ENCODE data around the gene MBTPS1. TPM values are rescaled to one million over a fixed set of nuclear protein-coding genes. Genes with fewer than 3 reads are reported as not detected.
"Not testable (repeated sequence)": the region's sequence is repeated elsewhere in the genome, so short reads cannot be mapped to it uniquely, and the experiment has no call there.

Gene MBTPS1
- total RNA-seq, 1 experiment from 2014 or later = 86.0 TPM

- no peak for DNase-seq (ENCODE audit: low spot score)
These were observed 20.5 kb upstream of the MBTPS1 start for GRCh38 chr16:84137287-84137686.

DNA sequence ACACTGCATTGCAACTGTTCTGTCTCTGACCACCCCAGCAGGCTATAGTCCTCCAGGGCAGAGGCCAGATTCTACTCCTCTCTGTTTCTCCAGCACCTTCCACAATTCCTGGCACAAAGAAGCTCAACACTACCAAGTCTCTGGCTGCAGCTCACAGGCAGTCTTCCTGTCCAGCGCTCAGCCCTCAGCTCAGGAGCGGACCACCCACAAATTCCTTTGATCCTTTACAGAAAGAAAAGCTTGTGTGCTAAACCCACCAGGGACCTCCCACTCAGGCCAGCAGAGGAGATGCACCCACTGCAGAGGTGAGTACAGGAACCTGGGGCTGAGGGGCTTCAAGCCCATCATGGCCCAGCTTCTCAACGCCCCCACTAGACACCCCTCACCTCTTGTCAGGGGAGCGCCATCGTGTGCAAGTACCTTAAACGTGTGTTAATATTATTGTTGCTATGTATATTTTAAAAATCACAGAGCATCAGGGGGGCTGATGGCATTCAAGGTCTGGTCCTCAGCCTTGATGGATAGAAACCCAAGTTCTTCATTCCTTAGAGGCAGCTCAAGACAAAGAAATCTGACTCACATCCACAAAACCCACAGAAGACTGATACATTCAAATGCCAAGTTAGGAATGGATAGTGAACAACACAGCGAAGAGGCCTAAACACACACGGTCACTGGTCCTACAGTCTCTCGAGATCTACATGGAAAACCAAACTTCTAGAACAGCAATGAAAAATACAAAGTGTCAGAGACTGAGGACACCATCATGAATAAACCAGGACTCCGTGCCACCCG lies 19.8 kb upstream of the MBTPS1 start:
- DNase-seq (ENCODE audit: low spot score) = no peak

GRCh38 chr16:84132527-84133285 lies 16.0 kb upstream of the MBTPS1 start:
- DNase-seq (ENCODE audit: low spot score) = no peak

DNA sequence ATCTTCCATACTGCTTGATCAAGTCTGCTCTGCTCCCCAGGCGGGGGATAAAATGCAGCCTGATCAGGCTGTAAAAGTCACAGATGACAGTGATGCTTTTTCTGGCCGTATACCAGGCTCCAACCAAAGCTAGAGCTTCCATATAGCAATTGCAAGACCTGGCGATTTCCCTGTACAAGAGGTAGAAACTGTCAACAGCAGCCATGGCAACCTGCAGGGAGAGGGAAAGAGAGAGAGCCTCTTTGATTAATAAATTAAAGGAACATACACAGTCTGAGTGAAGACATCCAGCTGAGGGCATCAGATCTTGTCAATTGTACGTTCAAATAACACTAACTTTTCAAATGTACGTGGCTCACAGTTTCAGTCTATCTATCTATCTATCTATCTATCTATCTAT lies 14.4 kb upstream of the MBTPS1 start:
- DNase-seq (ENCODE audit: low spot score) = no peak

- no peak for DNase-seq (ENCODE audit: low spot score)
These were observed 7.7 kb upstream of the MBTPS1 start for GRCh38 chr16:84124257-84125073.

DNA sequence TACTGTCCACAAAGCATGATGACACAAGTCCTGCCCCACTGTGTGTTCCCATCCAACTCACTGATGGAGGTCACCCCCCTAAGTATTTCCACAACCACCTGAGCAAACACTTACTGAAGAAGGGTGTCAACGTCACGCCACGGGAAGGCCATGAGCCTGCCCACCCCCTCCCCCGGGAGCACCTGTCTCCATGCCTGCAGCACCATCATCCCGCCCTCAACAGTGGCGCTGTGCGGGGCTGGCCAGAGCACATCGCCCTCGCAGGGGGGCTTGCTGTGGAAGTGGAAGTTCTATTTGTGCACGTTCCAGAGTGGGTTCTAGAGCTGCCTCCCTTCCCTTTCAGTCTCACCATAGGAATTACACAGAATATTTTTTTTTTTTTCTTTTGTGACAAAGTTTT lies 4.3 kb upstream of the MBTPS1 start:
- no peak for DNase-seq (ENCODE audit: low spot score)

GRCh38 chr16:84120023-84120422 lies 3.3 kb upstream of the MBTPS1 start:
- no peak for DNase-seq (ENCODE audit: low spot score)

DNA sequence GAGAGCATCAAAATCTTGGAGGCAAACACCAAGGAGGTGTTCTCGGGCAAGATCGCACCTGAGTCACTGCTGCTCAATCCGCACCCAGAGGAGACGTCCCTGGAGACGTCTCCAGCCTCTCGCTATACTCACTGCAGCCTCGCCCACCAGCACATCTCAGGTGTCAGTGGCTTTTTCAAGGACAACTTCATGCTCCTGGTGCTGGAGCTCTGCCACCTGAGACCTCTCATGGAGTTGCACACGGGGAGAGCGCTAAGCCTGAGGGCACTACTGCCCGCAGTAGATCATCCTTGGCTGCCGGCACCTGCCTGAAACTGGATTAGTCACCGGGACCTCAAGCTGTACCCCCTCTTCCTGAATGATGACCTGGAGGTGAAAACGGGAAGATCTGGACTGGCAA lies 2.6 kb upstream of the MBTPS1 start:
- DNase-seq (ENCODE audit: low spot score) = no peak

DNA sequence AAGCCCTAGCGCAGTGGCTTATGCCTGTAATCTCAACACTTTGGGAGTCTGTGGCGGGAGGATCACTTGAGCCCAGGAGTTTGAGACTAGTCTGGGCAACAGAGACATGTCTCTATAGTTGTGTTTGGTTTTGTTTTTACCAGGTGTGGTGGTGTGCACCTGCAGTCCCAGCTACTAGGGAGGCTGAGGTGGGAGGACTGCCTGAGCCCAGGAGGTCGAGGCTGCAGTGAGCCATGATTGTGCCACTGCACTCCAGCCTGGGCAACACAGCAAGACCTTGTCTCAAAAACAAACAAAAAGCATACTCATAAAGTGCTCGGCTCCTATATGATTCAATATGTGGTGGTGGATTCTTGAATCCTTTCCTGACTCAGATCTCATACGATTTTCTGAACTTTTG lies 1.6 kb upstream of the MBTPS1 start:
- DNase-seq (ENCODE audit: low spot score) = not testable (repeated sequence)

DNA sequence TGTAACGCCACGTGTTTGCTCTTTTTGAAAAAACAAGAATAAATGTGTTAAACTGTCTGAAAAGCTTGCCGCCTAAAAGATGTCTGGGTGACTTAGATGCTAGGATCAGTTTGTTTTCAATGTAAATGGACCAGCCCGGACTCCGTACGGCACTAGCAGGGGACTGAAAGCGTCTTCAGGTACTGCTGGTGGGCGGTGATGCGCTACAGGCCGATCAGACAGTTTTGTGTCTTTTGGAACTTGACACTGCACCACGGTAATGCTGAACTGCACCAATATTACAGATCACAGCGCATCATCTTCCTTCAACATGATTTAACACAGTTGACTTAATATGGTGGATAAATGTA lies 727 bp upstream of the MBTPS1 start:
- DNase-seq (ENCODE audit: low spot score) = no peak

GRCh38 chr16:84115919-84116719 lies 623 bp downstream of the MBTPS1 start:
- peak; percentile 28 for DNase-seq (ENCODE audit: low spot score)

DNA sequence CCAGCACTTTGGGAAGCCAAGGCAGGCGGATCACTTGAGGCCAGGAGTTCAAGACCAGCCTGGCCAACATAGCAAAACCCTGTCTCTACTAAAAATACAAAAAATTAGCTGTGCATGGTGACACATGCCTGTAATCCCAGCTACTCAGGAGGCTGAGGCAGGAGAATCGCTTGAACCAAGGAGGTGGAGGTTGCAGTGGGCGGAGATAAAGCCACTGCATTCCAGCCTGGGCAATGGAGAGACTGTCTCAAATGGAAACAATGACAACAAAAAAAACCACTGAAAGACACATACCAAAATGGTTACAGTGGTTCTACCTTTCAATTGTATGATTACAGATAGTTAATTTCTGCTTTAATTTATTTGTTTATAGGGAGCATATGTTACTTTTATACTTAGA lies 4.8 kb downstream of the MBTPS1 start:
- not testable (repeated sequence) for DNase-seq (ENCODE audit: low spot score)

DNA sequence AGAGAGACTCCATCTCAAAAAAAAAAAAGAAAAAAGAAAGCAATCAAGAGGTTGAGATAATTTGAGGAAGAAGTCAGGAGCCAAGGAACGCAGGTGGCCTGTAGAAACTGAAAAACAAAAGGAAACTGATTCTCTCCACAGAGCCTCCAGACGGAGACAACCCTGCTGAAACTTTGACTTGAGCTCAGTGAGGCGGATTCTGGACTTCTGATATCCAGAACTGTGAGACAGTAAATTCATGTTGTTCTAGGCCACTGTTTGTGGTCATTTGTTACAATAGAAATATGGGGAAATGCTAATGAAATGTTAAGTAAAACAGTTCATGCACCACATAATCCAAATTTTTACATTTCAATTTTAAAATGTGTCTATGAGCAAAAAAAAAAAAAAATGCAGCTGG lies 5.2 kb downstream of the MBTPS1 start:
- no peak for DNase-seq (ENCODE audit: low spot score)

GRCh38 chr16:84110527-84110926 lies 6.2 kb downstream of the MBTPS1 start:
- DNase-seq (ENCODE audit: low spot score) = no peak

DNA sequence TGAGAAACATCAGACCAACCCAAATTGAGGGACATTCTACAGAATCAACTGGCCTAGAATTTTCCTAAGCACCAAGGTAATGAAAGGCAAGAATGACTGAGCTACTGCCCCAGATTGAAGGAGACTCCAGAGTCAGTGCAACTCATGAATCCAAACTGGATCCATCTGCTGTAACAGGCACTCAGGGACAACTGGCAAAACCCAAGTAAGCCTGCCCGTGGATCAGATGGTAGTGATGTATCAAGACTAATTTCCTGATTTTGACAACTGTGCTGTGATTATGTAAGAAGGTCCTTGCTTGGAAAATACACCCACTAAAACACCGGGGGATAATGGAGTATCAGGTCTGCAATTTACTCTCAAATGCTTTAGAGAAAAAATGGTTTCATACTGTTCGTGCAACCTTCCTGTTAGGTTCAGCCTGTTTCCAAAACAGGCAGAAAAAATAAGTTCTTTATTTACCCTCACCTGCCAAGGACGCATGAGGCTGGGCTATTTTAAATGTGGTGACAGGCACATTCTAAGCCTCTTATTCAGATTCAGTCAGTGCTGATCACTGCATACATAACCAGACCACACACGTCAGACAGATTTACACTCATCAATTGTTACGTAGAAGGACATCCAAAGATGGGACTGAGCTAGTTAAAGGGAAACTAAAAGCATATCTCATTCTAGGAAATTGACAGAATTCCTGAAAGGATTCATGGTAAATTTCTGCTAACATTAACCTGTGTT lies 7.0 kb downstream of the MBTPS1 start:
- no peak for DNase-seq (ENCODE audit: low spot score)

GRCh38 chr16:84107921-84108320 lies 8.8 kb downstream of the MBTPS1 start:
- no peak for DNase-seq (ENCODE audit: low spot score)

DNA sequence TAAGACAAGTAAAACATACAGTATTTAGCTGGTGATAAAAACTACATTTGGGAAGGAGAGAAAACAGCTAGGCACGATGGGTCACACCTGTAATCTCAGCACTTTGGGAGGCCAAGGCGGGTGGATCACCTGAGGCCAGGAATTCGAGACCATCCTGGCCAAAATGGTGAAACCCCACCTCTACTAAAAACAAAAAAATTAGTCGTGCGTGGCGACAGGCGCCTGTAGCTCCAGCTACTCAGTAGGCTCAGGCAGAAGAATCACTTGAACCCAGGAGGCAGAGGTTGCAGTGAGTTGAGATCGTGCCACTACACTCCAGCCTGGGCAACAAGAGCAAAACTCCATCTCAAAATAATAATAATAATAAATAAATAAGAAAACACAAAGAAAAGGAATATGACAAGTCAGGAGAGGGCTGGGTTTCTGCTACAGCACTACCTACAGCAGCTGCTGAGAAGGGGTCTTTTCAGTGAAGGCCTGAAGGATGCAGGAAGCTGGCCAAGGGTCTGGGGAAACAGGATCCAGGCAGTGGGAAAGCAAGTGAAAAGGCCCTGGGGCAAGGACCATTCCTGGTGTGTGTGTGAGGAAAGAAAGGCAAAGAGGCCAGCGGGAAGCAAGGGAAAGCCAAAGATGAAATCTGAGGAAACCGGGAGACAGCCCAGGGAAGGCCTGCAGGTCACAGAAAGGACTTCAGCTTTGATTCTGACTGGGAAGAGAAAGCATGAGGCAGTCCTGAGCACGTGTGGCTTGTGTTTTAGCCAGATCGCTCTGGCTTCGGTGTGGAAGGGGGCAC lies 10.6 kb downstream of the MBTPS1 start:
- no peak for DNase-seq (ENCODE audit: low spot score)

- DNase-seq (ENCODE audit: low spot score) = no peak
These were observed 11.4 kb downstream of the MBTPS1 start for GRCh38 chr16:84105301-84105815.

GRCh38 chr16:84104231-84104630 lies 12.5 kb downstream of the MBTPS1 start:
- no peak for DNase-seq (ENCODE audit: low spot score)

GRCh38 chr16:84103678-84104077 lies 13.1 kb downstream of the MBTPS1 start:
- no peak for DNase-seq (ENCODE audit: low spot score)

Measured in A172 (cell line).